Hepatocyte (in vitro differentiated cells): ENCODE measurements around the gene SLC46A1. TPM values are rescaled to one million over a fixed set of nuclear protein-coding genes. Genes with fewer than 3 reads are reported as not detected.

Source experiments
- DNase-seq: peaks from one replicate; pipeline ENCODE4 v3.0.0-alpha.2; 2016; ENCODE audit warnings: low spot score
- H2AFZ ChIP-seq: fragments of 200-600 bp; sonication (generic); 2 replicates; pipeline ENCODE4 v1.6.0; 2016; ENCODE audit warnings: antibody characterized with exemption, mild to moderate bottlenecking
- H3K27ac ChIP-seq: fragments of 200-600 bp; sonication (generic); 2 replicates; pipeline ENCODE4 v1.5.1; 2016; ENCODE audit warnings: mild to moderate bottlenecking
- H3K27me3 ChIP-seq: fragments of 200-600 bp; sonication (generic); 2 replicates; pipeline ENCODE4 v1.6.1; 2016
- H3K36me3 ChIP-seq: fragments of 200-600 bp; sonication (generic); replicated peaks from 2 replicates; pipeline ENCODE4 v1.5.1; 2016; ENCODE audit warnings: low read depth; ENCODE audit not compliant: insufficient read depth
- H3K4me1 ChIP-seq: fragments of 200-600 bp; sonication (generic); 2 replicates; pipeline ENCODE4 v1.5.1; 2016; ENCODE audit warnings: mild to moderate bottlenecking, moderate library complexity; ENCODE audit not compliant: insufficient read depth
- H3K4me2 ChIP-seq: fragments of 200-600 bp; sonication (generic); 2 replicates; pipeline ENCODE4 v1.6.0; 2016
- H3K4me3 ChIP-seq: fragments of 200-600 bp; sonication (generic); 2 replicates; pipeline ENCODE4 v1.5.1; 2016; ENCODE audit warnings: mild to moderate bottlenecking
- H3K79me2 ChIP-seq: fragments of 200-600 bp; sonication (generic); 2 replicates; pipeline ENCODE4 v1.6.0; 2017; ENCODE audit warnings: mild to moderate bottlenecking
- H3K9me2 ChIP-seq: fragments of 200-600 bp; sonication (generic); replicated peaks from 2 replicates; pipeline ENCODE4 v1.6.0; 2017; ENCODE audit warnings: mild to moderate bottlenecking; ENCODE audit not compliant: insufficient read depth
- H3K9me3 ChIP-seq: fragments of 200-600 bp; sonication (generic); 2 replicates; pipeline ENCODE4 v1.5.1; 2016; ENCODE audit warnings: low read depth, mild to moderate bottlenecking
- H4K20me1 ChIP-seq: fragments of 200-600 bp; sonication (generic); 2 replicates; pipeline ENCODE4 v1.6.0; 2016; ENCODE audit warnings: mild to moderate bottlenecking; ENCODE audit not compliant: insufficient read depth, poor library complexity, severe bottlenecking
- CTCF ChIP-seq: fragments of 200-600 bp; sonication (generic); IDR thresholded peaks from 2 replicates; pipeline ENCODE4 v1.5.1; 2016; ENCODE audit warnings: antibody characterized with exemption, mild to moderate bottlenecking; ENCODE audit not compliant: poor library complexity
- EZH2 ChIP-seq: fragments of 200-600 bp; sonication (generic); IDR thresholded peaks from 2 replicates; pipeline ENCODE4 v1.6.1; 2016; ENCODE audit warnings: antibody characterized with exemption, mild to moderate bottlenecking, borderline replicate concordance
- EZH2phosphoT487 ChIP-seq: fragments of 200-600 bp; sonication (generic); IDR thresholded peaks from one replicate; pipeline ENCODE4 v1.6.1; 2018; ENCODE audit warnings: antibody characterized with exemption, mild to moderate bottlenecking, low read depth, moderate library complexity; ENCODE audit not compliant: unreplicated experiment, severe bottlenecking
- WGBS: methylation state at CpG from one replicate; pipeline ENCODE4 v1.1.6; 2016; ENCODE audit warnings: low lambda C conversion rate; ENCODE audit errors: missing lambda C conversion rate; 5-methylcytosine and 5-hydroxymethylcytosine counted together
- polyA plus RNA-seq: library from polyadenylated mRNA; unstranded; fragments of >200 nt; fragmentation: Nextera tagmentation; extraction: Ambion mirVana; gene quantifications from 2 replicates; pipeline ENCODE4 v1.2.1, GENCODE V29; 2016
- total RNA-seq: library from RNA; depleted of rRNA; stranded (reverse); fragments of >200 nt; gene quantifications from 2 replicates; pipeline ENCODE4 v1.2.3, GENCODE V29; 2014

The SLC46A1 gene
- total and polyA plus RNA-seq, 2 experiments from 2014 or later = 43.1 to 54.5 TPM

GRCh38 chr17:28371245-28372202 lies 34.5 kb downstream of the SLC46A1 start, which contains the start of gene SARM1:
Gene SARM1 (plus strand): TSS chr17:28371694. CDS start chr17:28372033, 339 bp downstream.
- Histone ChIP-seq H3K36me3 (no peaks in the 10 kb centered on the region), H3K4me2 (peak within 1 kb of the TSS; percentile 89), H3K4me1 (peaks cover 24% of the 10 kb centered on the region), H2AFZ (peak within 1 kb of the TSS; percentile 53), H3K27me3 (peaks cover 7% of the 10 kb centered on the region), H3K27ac (peak within 1 kb of the TSS; percentile 92), H3K4me3 (peak within 1 kb of the TSS; percentile 72), H3K79me2 (peaks cover 8% of the 10 kb centered on the region), H3K9me2 (no peaks in the 10 kb centered on the region), H4K20me1 (peaks cover 13% of the 10 kb centered on the region), H3K9me3 (no peaks in the 10 kb centered on the region)
- peak; percentile 94 for DNase-seq
- WGBS = 1% methylated on average over 63 of the region's 80 CpGs
- no peak for TF ChIP-seq CTCF
- no peak for TF ChIP-seq EZH2
- TF ChIP-seq EZH2phosphoT487 = no peak

- Histone ChIP-seq H3K4me2 (peak overlapping the region; percentile 89), H3K9me2 (no peaks in the 10 kb centered on the region), H3K4me3 (no peak overlapping the region), H3K27me3 (peaks cover 7% of the 10 kb centered on the region), H3K4me1 (peaks cover 24% of the 10 kb centered on the region), H3K36me3 (no peaks in the 10 kb centered on the region), H3K79me2 (peaks cover 8% of the 10 kb centered on the region), H4K20me1 (peaks cover 13% of the 10 kb centered on the region), H3K27ac (peak overlapping the region; percentile 92), H2AFZ (no peak overlapping the region), H3K9me3 (no peaks in the 10 kb centered on the region)
- 40% methylated on average over 1 of the region's 1 CpG for WGBS
- no peak for TF ChIP-seq EZH2phosphoT487
- no peak for TF ChIP-seq CTCF
- no peak for TF ChIP-seq EZH2
- no peak for DNase-seq
These were observed 35.3 kb downstream of the SLC46A1 start for GRCh38 chr17:28370744-28371103.

- peaks cover 8% of the 10 kb centered on the region for H3K79me2 ChIP-seq
- H4K20me1 ChIP-seq = peaks cover 13% of the 10 kb centered on the region
- H3K9me2 ChIP-seq = no peaks in the 10 kb centered on the region
- peaks cover 7% of the 10 kb centered on the region for H3K27me3 ChIP-seq
- H2AFZ ChIP-seq = no peak within 1 kb of the TSS
- no peak within 1 kb of the TSS for H3K4me3 ChIP-seq
- no peak for TF ChIP-seq EZH2
- no peak for TF ChIP-seq CTCF
- no peak for TF ChIP-seq EZH2phosphoT487
- peaks cover 24% of the 10 kb centered on the region for H3K4me1 ChIP-seq
- no peaks in the 10 kb centered on the region for H3K36me3 ChIP-seq
- H3K9me3 ChIP-seq = no peaks in the 10 kb centered on the region
- peak; percentile 89 for DNase-seq
- H3K27ac ChIP-seq = peak within 1 kb of the TSS; percentile 92
- 17% methylated on average over 8 of the region's 8 CpGs for WGBS
- H3K4me2 ChIP-seq = peak within 1 kb of the TSS; percentile 89
These were observed 35.8 kb downstream of the SLC46A1 start, which contains the start of gene VTN for GRCh38 chr17:28370035-28370743. Gene VTN (minus strand): TSS chr17:28370307. CDS start chr17:28370203, 104 bp downstream.
